Spleen (tissue), 7 donors: ENCODE results near the gene MAP4K4.
"Not testable (repeated sequence)": the region's sequence is repeated elsewhere in the genome, so short reads cannot be mapped to it uniquely, and the experiment has no call there.

Experiments used
- POLR2A ChIP-seq, 3 donors: fragments of 450-650 bp; IDR thresholded peaks; one replicate each; pipeline ENCODE4 v1.5.1; 2017; ENCODE audit warnings: antibody characterized with exemption in 3 of 3, mild to moderate bottlenecking in 1 of 3
- POLR2AphosphoS5 ChIP-seq, 3 donors: sonication (generic); formaldehyde crosslinking; IDR thresholded peaks; one replicate each; pipeline ENCODE4 v1.5.1; 2017; ENCODE audit warnings: antibody characterized with exemption in 3 of 3
- TF ChIP-seq, protein P1 (sequence below), 11 experiments: fragments of 200-600 bp in 7 of 11; fragments of 450-650 bp in 4 of 11; sonication (generic) in 4 of 11; IDR thresholded peaks in 8 of 11; conservative IDR thresholded peaks in 3 of 11; 1 replicate in 7 of 11; 2 replicates in 4 of 11; pipeline versions ENCODE4 v1.4.0 to v1.8.0; 2016 to 2021; ENCODE audit warnings: antibody characterized with exemption in 11 of 11, inconsistent platforms in 4 of 11, mild to moderate bottlenecking in 1 of 11
- donor health status: DM: no; HTN: no; CAD: no; lungs with moderate emphysema.
- donor health status: DM: no; HTN: no; CAD: no.
- donor health status: DM: no; HTN: no; CAD: no.

DNA sequence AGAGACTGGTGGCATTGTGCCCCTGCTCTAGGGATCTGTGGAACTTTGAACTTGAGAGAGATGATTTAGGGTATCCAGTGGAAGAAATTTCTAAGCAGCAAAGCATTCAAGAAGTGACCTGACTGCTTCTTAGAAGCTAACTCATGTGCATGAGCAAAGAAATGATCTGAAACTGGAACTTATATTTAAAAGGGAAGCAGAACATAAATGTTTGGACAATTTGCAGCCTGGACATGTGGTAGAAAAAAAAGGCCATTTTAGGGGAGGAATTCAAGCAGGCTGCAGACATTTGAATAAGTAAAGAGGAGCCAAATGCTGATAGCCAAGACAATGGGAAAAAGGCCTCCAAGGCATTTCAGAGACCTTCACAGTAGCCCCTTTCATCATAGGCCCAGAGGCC lies 226.8 kb downstream of the MAP4K4 start:
- TF ChIP-seq, protein P1, sequence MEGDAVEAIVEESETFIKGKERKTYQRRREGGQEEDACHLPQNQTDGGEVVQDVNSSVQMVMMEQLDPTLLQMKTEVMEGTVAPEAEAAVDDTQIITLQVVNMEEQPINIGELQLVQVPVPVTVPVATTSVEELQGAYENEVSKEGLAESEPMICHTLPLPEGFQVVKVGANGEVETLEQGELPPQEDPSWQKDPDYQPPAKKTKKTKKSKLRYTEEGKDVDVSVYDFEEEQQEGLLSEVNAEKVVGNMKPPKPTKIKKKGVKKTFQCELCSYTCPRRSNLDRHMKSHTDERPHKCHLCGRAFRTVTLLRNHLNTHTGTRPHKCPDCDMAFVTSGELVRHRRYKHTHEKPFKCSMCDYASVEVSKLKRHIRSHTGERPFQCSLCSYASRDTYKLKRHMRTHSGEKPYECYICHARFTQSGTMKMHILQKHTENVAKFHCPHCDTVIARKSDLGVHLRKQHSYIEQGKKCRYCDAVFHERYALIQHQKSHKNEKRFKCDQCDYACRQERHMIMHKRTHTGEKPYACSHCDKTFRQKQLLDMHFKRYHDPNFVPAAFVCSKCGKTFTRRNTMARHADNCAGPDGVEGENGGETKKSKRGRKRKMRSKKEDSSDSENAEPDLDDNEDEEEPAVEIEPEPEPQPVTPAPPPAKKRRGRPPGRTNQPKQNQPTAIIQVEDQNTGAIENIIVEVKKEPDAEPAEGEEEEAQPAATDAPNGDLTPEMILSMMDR (IDR thresholded peaks at IDR 0.05 in 8 of 11, conservative IDR thresholded peaks at IDR 0.05 in 3 of 11), result not testable (repeated sequence)
- TF ChIP-seq POLR2AphosphoS5, POLR2A (IDR thresholded peaks at IDR 0.05): not testable (repeated sequence)
